NCI-H187 (cell line): ENCODE results near the gene SPOCK1.

ENCODE experiments used
- DNase-seq, 2 experiments: peaks; one replicate each; lab custom pipeline; 2025; lab: John Stamatoyannopoulos, UW

The SPOCK1 gene

DNA sequence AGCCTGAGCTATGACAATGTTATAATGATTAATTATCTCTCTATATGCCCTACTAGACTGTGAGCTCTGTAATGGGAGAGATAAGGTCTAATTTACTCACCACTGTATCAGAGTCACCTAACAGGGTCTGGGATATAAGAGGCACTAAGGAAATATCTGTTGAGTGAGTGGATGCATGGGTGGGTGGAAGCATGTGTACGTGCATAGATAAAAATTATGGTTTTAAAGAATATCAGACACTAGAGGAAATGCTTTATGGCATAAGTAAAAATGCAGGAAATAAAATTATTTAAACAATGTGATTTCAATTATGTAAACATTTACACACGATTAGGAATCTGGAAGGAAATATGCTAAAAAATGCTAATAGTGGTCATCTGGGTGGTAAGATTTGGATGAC lies 137.8 kb downstream of the SPOCK1 start:
- DNase-seq: no peak

DNA sequence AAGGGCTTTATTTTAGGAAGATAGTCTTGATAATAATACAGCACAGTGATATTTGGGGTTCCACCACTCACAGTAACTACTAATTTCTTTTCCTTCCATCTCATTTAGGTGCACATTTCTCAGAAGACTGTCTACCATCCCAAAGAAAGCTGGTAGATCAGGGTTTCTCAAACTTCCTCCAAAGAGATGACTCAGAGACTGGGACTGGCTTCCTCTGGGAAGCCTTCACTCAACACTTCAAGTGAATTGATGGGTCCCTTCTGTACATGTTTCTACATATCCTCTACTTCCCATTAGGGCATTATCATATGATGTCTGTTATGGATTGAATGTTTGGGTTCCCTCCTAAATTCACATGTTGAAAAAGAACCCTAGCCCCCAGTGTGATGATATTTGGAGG lies 138.5 kb downstream of the SPOCK1 start:
- DNase-seq: no peak

DNA sequence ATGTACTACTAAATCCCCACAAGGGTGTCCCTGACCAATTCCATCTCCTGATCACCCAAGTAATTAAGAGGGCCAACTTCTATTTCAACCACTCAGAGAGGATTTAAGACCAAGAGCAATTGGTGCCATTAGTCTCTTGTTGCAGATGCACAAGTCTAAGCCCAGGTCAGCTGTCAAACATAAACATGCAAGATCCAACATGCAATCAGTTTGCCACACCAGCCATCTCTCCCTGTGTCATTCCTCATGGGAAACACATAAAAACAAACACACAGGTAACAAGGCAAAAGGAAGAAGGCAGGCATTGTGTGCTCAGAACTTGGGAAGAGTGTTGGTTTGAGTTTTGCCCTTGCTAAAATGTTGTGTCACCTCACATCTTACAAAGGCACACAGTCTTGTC lies 139.2 kb downstream of the SPOCK1 start:
- DNase-seq: no peak

DNA sequence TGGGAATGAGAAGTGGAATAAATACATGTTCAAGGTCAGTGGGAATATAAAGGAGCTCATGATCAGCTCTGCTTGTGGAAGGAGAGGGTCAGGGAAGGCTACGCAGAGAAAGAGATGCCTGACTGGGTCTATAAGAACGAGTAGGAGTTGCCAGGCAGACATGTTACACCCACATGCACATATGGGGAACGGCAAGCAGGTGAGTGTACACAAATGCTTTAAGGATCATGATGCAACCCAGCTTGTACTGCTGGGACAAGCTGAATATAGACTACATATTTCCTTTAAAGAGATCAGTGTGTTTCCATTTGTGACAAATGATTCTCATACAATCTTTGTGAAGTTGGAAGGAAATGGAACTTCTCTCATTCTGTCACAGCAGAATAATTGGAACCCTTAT lies 141.7 kb downstream of the SPOCK1 start:
- DNase-seq: no peak

DNA sequence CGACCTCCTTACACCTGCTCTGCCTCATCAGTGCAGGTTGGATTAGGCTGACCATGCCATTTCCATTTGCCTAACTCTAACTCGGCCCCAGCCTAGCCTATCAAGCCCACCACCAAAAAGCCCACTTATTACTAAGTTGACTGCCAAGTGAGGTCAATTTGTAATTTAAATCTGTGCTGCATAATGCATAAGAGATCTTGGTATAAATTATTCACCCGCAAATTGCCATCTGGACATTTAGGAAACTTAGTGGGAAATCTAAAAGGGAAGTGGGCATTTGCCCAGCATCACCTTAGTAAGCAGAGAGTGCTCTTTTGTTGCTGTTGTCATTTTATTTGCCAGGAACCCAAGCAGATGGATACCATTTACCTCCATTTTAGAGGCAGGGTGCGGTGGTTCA lies 143.0 kb downstream of the SPOCK1 start:
- no peak for DNase-seq

DNA sequence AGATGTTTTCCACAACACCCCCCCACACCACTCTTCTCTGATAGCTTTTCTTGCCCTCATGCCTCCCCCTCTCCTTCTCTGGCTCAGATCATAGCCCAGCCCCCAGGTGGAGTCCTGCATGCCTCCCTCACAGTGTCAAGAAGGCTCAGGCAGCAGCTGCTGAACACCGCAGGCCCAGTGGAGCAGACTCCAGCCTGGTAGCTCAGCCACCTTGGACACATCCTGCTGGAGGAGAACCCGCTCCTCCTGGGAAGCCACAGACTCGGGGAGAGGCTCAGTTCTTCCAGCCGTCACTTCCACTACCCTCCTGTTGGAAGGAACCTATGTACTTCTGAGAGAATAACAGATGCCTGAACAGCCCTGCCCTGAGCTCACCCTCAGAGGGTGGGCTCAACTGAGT lies 143.4 kb downstream of the SPOCK1 start:
- no peak for DNase-seq

DNA sequence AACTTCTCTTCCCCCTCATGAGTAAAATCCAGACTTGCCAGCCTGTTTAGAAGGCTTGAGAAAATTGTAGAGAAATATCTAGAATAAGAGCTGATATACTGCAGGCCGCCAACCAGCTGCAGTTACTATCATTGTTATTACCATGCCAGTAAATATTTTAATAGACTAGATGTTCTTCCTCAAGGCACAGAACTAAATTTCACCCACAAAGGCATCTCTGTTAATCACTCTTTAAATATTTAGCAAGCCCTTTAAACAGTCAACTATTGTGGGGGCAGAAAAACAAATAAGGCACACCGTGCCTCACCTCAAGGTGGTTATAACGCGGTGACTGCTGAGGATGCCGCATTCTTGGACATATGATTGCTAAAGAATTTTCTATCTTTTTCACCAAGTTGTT lies 147.0 kb downstream of the SPOCK1 start:
- DNase-seq: no peak

DNA sequence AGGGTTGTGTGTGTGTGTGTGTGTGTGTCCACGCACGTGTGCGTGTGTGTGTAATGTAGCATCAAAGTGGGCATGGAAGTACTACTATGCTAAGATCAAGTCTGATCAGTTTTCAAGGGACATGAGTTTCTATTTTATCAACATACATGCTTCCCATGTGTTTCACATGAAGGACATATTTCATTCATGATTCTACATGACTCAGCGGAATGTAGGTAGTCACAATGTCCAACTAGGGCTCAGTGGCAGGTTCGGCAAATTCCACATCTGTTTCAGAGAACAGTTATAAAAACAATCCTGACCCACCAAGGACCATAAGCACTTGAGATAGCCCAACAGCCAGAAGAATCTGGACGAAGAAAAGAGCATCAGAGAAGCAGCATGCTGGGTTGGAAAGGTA lies 148.3 kb downstream of the SPOCK1 start:
- DNase-seq: no peak

DNA sequence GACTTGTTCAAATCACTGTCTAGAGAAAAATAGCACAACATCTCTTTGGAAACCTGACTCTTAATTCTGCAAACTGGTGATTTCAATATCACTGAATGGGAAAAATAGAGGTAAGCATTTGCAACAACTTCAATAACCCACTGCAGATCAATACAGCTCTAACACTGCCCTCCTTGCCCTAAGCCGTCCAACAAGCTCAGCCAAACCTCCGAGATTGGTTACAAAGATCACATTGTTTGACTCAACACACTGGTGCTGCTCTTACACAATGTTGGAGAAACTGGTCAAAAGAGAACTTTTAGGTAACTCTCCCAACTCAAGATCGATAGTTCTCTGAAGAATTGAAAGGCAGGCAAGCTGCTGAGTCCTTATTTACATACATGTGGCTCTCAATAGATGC lies 150.4 kb downstream of the SPOCK1 start:
- DNase-seq: no peak

DNA sequence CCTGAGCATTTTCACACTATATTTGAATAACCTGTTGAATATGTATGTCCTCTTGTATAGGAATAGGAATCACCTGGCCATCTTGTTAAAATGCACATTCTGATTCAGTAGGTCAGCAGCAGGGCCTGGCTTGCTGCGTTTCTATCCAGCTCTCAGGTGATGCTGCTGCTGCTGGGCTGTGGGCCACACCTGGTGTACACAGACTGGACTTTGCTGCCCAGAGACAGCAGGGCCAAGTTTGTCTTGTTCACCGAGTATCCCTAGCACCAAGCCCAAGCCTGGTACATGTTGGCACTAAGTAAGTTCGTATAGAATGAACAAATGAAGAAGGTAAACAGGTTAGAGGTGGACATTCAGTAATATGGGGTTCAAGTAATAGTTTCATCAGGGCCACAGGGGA lies 151.3 kb downstream of the SPOCK1 start:
- no peak for DNase-seq

DNA sequence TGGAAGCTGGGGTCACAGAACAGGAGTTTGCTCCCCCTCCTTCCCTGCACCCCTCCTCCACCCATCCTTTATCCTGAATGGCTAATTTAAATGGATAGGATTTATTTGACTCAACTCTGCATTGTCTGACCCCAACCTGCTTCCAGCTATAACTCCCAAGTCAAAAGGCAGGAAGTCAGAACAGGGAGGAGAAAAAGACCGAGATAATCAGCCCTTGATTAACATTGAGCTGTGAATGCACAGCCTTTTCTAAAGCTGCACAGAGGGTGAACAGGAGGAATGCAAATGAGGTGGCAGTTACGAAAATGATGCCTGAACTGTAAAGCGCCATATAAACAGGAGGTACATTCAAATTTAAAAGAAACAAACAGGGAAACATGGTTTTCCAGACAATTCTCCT lies 152.8 kb downstream of the SPOCK1 start:
- no peak for DNase-seq

DNA sequence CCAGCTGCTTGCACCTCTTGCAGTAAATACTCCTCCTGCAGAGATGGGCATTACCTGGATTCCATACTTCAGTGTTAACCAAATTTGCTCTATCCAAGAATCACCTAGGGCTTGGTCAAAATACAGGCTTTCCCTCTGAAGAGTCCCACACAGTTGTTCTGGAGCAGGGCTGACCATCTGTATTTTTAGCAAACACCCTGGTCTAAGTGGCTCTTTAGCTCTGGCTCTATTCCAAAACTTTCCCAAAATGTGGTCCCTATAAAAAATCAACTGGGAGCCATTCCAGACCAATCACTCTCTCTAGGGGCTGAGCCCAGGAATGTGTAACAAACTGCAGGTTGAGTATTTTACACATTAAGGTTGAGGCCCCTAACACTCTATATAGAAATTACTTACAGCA lies 153.7 kb downstream of the SPOCK1 start:
- DNase-seq: no peak

DNA sequence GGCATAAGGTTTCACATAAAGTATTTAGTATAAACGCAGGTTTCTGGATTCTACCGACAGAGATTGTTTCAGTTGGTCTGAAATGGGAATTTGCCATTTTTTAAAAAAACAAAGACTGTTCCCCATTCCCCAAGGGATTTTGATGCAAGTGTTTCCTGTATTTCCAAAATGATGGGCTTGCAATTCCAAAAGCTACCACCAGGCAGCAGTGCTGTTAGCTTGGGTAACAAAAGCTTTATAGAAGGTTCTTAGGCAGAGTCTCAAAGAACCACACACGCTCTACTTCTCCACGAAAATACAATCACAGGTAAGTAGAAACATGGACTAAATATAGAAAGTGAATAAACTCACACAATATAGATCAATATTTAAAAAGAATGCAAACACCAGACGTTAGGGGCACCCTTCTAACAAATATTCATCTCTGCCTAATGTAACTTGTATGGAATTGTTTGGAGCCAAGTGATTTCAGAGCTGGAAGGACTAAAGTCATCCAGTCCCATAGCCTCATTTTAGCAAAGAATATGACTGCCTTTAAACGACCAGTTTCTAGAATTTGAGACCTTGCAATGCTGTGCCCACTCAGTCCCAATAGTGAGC lies 154.3 kb downstream of the SPOCK1 start:
- peak; percentile 25 to 37 for DNase-seq

DNA sequence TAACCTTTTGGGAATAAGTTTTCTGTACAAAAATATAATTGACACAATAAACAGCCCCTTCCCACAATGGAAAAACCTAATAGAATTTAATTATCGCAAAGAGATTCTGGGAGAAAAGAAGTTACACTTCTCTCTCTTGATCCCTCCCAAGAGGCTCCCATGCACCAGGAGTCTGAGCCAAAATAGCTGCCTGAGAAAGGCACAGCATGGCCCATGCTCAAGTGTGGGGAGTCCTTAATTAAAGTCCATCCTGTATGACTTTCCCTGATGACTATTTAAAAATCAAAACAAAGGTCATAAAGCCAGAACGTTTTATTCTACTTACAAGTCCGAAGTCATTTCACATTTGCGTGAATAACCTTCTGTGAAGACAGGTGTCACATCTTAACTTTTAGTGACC lies 155.1 kb downstream of the SPOCK1 start:
- no peak for DNase-seq

DNA sequence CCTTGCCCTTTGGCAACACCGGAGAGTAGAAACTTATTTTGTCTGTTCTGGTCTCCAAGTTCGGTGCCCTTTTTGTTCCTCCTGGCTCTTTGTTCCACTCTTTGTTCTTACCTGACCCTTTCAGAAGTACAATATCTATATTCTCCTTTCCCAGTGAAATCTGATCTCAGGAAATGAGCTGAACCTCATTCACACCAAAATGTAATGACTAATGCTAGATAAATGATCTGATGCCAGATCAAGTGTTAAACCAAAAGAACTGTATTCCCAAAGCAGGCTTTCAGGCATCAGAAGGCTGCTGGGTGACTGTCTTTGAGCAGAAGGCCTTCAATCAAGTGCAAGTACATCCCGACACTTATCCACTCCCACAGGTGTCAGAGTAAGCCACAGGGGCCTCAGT lies 156.4 kb downstream of the SPOCK1 start:
- no peak for DNase-seq

DNA sequence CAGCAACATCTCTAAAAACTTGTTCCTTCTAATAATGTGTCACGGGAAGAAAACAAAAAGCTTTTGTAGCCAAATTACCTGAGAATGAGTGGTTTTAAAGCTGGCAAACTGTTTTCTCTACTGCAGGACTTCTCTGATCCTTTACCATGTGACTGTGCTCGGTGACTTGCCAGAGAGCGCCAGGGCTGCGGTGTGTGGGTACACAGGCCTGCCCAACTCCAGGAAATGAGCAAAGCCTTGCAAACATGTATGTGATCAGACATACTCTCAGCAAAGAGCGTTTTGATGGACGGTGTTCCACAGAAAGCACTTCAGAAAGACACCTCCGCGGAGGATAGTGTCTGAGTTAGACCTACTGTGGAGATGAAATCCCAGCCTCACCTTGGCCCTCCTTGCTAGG lies 157.3 kb downstream of the SPOCK1 start:
- DNase-seq: no peak

DNA sequence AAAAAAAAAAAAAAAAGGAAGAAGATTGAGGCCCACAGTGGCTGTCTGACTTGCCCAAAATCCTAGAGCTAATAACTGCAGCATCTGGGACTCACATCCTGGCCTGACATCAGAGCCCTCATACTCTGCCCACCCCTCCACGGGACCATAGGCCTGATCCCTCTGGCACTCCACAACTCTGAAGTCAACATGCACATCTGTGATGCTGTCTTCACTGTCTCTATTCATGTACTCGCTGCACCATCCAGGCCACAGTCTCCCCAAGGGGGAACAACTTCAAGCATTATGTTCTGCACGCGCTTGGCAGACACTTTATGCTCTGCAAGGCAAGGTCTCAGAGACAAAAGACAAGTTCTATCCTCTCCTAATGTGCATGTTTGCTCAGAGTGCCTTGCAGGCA lies 158.2 kb downstream of the SPOCK1 start:
- no peak for DNase-seq

DNA sequence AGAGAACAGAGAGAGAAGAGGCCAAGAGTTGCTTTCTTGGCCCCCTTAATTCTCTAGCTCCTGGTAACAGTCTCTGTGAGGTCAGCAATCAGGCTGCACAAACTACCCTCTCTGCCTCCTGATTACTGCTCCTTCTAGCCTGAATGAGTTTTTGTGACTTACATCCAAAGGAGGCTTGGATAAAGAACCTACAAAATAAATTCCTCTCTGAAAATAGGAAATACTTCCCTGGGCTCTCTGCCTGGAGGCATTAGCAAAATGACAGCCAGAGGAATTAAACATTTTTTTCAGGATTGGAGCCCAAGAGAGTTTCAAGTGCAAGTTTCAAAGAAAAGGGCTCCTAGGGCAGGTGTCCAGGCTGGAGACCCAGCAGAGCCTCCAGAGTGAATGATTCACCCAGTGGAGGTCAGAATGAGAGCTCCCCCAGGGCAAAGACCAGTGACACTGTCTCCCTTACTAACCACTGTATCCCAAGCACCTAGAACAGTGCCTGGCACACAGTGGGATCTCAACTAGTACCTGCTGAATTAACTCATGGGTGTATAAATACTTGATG lies 162.5 kb downstream of the SPOCK1 start:
- no peak for DNase-seq

DNA sequence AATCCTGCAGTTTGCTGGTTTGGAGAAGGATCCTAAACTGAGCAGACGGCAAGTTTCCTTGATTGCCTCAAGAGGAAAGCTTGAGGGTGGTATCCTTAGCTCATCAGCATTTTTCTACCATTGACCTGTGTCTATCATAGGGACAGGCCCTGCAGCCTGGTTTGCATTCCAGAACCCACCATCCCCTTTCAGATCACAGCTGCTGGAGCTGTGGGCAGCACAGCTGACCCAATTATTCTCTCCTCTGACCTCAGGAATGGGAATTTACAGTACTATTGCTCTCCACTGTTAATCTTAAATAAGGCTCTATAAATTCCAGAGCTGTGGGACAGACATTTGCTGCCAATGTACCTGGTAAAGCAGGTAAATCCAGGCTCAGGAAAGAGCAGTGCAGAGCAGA lies 163.0 kb downstream of the SPOCK1 start:
- no peak for DNase-seq

DNA sequence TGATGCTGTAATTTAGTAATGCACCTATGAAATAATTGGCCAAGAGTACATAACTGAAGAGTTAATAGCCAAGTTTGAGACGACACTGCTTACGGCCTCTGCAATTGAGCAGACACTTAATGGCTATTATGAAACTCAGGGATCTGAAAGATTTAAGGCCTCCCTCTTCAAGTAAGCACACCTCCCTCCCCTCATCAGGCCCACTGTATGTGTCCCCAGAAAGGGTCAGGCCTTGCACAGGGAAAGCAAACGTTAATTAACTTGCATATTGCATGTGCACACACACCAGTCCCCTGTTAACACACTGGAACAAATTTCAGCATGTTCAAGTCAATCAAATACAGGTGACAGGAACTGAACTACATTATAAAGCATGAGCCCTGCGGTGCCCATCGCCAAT lies 163.6 kb downstream of the SPOCK1 start:
- no peak for DNase-seq

DNA sequence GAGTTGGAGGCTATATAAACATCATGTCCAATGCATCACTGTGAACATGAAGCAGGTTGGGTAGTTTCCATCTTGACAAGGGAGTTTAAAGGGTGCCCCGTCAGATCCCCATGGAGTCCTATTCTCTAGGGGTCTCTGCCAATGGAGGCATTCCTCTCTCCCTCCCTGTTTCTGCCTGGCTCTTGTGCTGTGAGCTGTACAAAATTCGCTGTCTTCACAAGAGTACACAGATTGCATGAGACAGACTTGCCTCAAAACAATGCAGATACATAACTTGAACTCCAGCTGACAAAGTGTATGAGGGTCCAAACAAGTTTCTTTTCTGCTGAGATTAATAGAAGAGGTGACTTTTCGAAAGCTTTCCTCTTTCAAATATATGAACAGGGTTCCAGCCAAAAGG lies 165.2 kb downstream of the SPOCK1 start:
- no peak for DNase-seq

DNA sequence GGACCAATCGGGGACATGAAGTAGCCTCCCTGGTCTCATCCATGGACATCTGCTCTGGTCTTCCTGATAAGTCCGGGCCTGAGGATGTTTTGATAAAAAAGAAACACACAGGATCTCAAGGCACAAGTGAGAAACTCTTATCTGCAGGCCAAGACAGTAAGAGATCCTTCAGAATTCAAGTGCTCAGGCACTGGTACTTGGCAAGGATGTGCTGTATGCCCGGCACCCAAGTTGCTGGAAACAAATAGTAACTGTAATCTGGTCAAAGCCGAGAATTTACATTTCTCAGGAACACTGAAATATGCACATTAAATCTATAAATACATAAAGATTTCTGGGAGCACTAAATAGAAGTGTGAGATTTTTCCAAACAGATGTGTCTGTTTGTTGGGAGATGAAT lies 165.7 kb downstream of the SPOCK1 start:
- DNase-seq: no peak

DNA sequence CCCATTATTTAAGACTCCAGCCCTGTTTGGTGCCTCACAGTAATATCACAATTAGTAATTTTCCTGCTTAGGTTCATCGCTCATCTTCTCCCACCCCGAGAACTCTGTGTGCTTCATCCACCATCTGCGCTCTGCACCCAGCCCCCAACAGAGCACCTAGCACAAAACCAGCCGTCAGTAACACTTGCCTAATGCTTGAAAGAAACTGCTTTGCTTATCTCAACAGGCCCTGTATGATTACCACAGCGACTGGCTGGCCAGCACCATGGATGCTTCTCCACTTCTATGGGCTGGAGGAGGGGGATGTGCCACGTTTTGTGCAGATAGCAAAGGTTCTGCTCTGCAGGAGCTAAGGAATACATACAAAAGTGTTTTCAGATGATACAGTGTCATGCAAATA lies 166.8 kb downstream of the SPOCK1 start:
- DNase-seq: no peak

DNA sequence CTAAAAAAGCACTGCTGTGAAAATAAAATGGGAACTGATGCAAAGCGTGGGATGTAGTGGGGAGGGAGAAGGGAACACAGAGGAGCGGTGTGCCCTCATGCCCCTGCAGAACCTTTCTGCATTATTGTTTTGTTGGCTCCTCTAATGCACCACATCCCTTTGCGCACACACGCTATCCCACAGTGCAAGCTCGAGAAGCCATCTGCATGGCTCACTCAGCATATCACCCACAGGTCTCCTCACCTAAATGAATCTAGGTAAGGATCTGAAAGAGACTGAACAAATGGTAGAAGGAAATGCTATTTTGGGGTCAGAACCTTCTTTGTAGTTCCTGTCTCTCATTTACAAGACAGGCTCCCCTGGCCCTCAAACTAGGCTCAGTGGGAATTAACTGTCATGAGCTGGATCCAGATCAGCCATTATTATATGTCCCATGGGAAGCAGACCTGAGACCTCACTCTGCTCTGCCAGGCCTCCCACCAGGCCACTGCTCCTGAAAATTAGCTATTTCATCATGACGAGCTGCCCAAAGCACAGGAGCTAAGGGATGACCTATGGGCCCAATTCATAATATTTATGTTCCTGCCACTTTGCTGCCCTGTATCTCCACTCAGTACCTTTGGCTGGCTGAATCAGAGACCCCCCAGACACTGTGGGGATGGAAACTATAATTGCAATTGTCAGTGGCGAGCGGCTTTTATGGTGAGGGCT lies 169.4 kb downstream of the SPOCK1 start:
- no peak for DNase-seq
